Stimulated activated memory B cell treated with anti-CD40 and anti-IgM and Interleukin-4, amounts not matched to agents 10 μg/mL and 1 μg/mL and 100 μg/mL, for 72 hours (primary cell): ENCODE measurements around the gene HERC3.
"Not testable (repeated sequence)": the region's sequence is repeated elsewhere in the genome, so short reads cannot be mapped to it uniquely, and the experiment has no call there.

Experiments used
- ATAC-seq: fragments of 150-1000 bp; cut with Tn5 transposase; 2 replicates; pipeline ENCODE4 v1.10.0; 2021
- H3K27ac Mint-ChIP-seq: one replicate; pipeline ENCODE4 v1.8.0; 2022; ENCODE audit warnings: mild to moderate bottlenecking, mixed read lengths
- H3K27me3 Mint-ChIP-seq: one replicate; pipeline ENCODE4 v1.8.0; 2022; ENCODE audit warnings: mixed read lengths
- H3K36me3 Mint-ChIP-seq: one replicate; pipeline ENCODE4 v1.8.0; 2022; ENCODE audit warnings: mixed read lengths
- H3K4me1 Mint-ChIP-seq: one replicate; pipeline ENCODE4 v1.8.0; 2022; ENCODE audit warnings: mixed read lengths
- H3K4me3 Mint-ChIP-seq: one replicate; pipeline ENCODE4 v1.8.0; 2022; ENCODE audit warnings: mild to moderate bottlenecking, moderate library complexity, mixed read lengths
- H3K9me3 Mint-ChIP-seq: one replicate; pipeline ENCODE4 v1.8.0; 2022; ENCODE audit warnings: mixed read lengths

The HERC3 gene

GRCh38 chr4:88599298-88599697 is 7.0 kb downstream of the HERC3 start:
- Mint-ChIP-seq H3K27ac (peak overlapping the region; percentile 36), H3K36me3 (peaks cover 21% of the 10 kb centered on the region), H3K27me3 (no peaks in the 10 kb centered on the region), H3K4me1 (peaks cover 49% of the 10 kb centered on the region), H3K4me3 (no peak overlapping the region), H3K9me3 (no peaks in the 10 kb centered on the region)
- ATAC-seq = no peak

GRCh38 chr4:88599714-88600113 is 7.4 kb downstream of the HERC3 start:
- no peak for ATAC-seq
- H3K36me3 Mint-ChIP-seq = peaks cover 25% of the 10 kb centered on the region
- H3K9me3 Mint-ChIP-seq = no peaks in the 10 kb centered on the region
- no peak overlapping the region for H3K4me3 Mint-ChIP-seq
- H3K27me3 Mint-ChIP-seq = no peaks in the 10 kb centered on the region
- peaks cover 49% of the 10 kb centered on the region for H3K4me1 Mint-ChIP-seq
- peak overlapping the region; percentile 36 for H3K27ac Mint-ChIP-seq

- no peaks in the 10 kb centered on the region for H3K9me3 Mint-ChIP-seq
- no peak overlapping the region for H3K27ac Mint-ChIP-seq
- ATAC-seq = no peak
- H3K4me1 Mint-ChIP-seq = peaks cover 52% of the 10 kb centered on the region
- H3K27me3 Mint-ChIP-seq = no peaks in the 10 kb centered on the region
- H3K4me3 Mint-ChIP-seq = no peak overlapping the region
- peaks cover 28% of the 10 kb centered on the region for H3K36me3 Mint-ChIP-seq
These were observed 8.0 kb downstream of the HERC3 start for GRCh38 chr4:88600176-88600838.

GRCh38 chr4:88604978-88605678 is 12.8 kb downstream of the HERC3 start:
- H3K27me3 Mint-ChIP-seq = no peaks in the 10 kb centered on the region
- no peak overlapping the region for H3K27ac Mint-ChIP-seq
- peaks cover 31% of the 10 kb centered on the region for H3K4me1 Mint-ChIP-seq

GRCh38 chr4:88605736-88606135 is 13.5 kb downstream of the HERC3 start:
- Mint-ChIP-seq H3K4me3 (no peak overlapping the region), H3K4me1 (peaks cover 37% of the 10 kb centered on the region)
- no peak for ATAC-seq

More at GRCh38 chr4:88604978-88605678, 12.8 kb downstream of the HERC3 start:
- Mint-ChIP-seq H3K4me3 (no peak overlapping the region), H3K36me3 (peaks cover 48% of the 10 kb centered on the region), H3K9me3 (peaks cover 7% of the 10 kb centered on the region)
- ATAC-seq = no peak

GRCh38 chr4:88606832-88607231 is 14.6 kb downstream of the HERC3 start:
- no peak overlapping the region for H3K27ac Mint-ChIP-seq
- no peaks in the 10 kb centered on the region for H3K27me3 Mint-ChIP-seq
- no peak overlapping the region for H3K4me3 Mint-ChIP-seq
- ATAC-seq = no peak
- peaks cover 63% of the 10 kb centered on the region for H3K36me3 Mint-ChIP-seq
- H3K4me1 Mint-ChIP-seq = peaks cover 48% of the 10 kb centered on the region
- H3K9me3 Mint-ChIP-seq = peaks cover 7% of the 10 kb centered on the region

More at GRCh38 chr4:88605736-88606135, 13.5 kb downstream of the HERC3 start:
- Mint-ChIP-seq H3K9me3 (peaks cover 7% of the 10 kb centered on the region), H3K27me3 (no peaks in the 10 kb centered on the region), H3K27ac (no peak overlapping the region), H3K36me3 (peaks cover 54% of the 10 kb centered on the region)

- H3K27me3 Mint-ChIP-seq = no peaks in the 10 kb centered on the region
- H3K36me3 Mint-ChIP-seq = peaks cover 58% of the 10 kb centered on the region
- no peak overlapping the region for H3K4me3 Mint-ChIP-seq
- no peak for ATAC-seq
- H3K4me1 Mint-ChIP-seq = peaks cover 67% of the 10 kb centered on the region
- peaks cover 7% of the 10 kb centered on the region for H3K9me3 Mint-ChIP-seq
- no peak overlapping the region for H3K27ac Mint-ChIP-seq
These were observed 17.1 kb downstream of the HERC3 start for GRCh38 chr4:88609387-88609786.

- H3K9me3 Mint-ChIP-seq, H3K27ac Mint-ChIP-seq, H3K4me3 Mint-ChIP-seq, ATAC-seq, H3K27me3 Mint-ChIP-seq: not testable (repeated sequence)
- Mint-ChIP-seq H3K36me3 (peaks cover 54% of the 10 kb centered on the region), H3K4me1 (peaks cover 67% of the 10 kb centered on the region)
These were observed 17.5 kb downstream of the HERC3 start for GRCh38 chr4:88609794-88610193.

GRCh38 chr4:88610771-88611170 is 18.5 kb downstream of the HERC3 start:
- Mint-ChIP-seq H3K4me3 (no peak overlapping the region), H3K27ac (no peak overlapping the region)
- no peak for ATAC-seq

GRCh38 chr4:88613417-88613875 is 21.2 kb downstream of the HERC3 start:
- no peaks in the 10 kb centered on the region for H3K9me3 Mint-ChIP-seq
- peak overlapping the region; percentile 19 for H3K4me3 Mint-ChIP-seq
- no peaks in the 10 kb centered on the region for H3K27me3 Mint-ChIP-seq
- ATAC-seq = peak; percentile 78
- H3K36me3 Mint-ChIP-seq = peaks cover 37% of the 10 kb centered on the region
- H3K4me1 Mint-ChIP-seq = peaks cover 79% of the 10 kb centered on the region
- H3K27ac Mint-ChIP-seq = peak overlapping the region; percentile 70

More at GRCh38 chr4:88610771-88611170, 18.5 kb downstream of the HERC3 start:
- Mint-ChIP-seq H3K4me1 (peaks cover 64% of the 10 kb centered on the region), H3K27me3 (no peaks in the 10 kb centered on the region), H3K9me3 (peaks cover 6% of the 10 kb centered on the region), H3K36me3 (peaks cover 49% of the 10 kb centered on the region)

- H3K36me3 Mint-ChIP-seq = peaks cover 35% of the 10 kb centered on the region
- ATAC-seq = no peak
- H3K9me3 Mint-ChIP-seq = no peaks in the 10 kb centered on the region
- H3K27ac Mint-ChIP-seq = peak overlapping the region; percentile 70
- H3K4me1 Mint-ChIP-seq = peaks cover 81% of the 10 kb centered on the region
- H3K4me3 Mint-ChIP-seq = no peak overlapping the region
- no peaks in the 10 kb centered on the region for H3K27me3 Mint-ChIP-seq
These were observed 21.8 kb downstream of the HERC3 start for GRCh38 chr4:88614058-88614457.

- Mint-ChIP-seq H3K27ac (no peak overlapping the region), H3K4me1 (peaks cover 75% of the 10 kb centered on the region), H3K4me3 (no peak overlapping the region), H3K9me3 (no peaks in the 10 kb centered on the region), H3K27me3 (no peaks in the 10 kb centered on the region), H3K36me3 (peaks cover 30% of the 10 kb centered on the region)
- ATAC-seq = no peak
These were observed 24.2 kb downstream of the HERC3 start for GRCh38 chr4:88616275-88617150.

- Mint-ChIP-seq H3K9me3 (peaks cover 6% of the 10 kb centered on the region), H3K4me1 (peaks cover 50% of the 10 kb centered on the region), H3K27ac (peak overlapping the region; percentile 16)
These were observed 26.7 kb downstream of the HERC3 start for GRCh38 chr4:88618782-88619485.

GRCh38 chr4:88619971-88620370 is 27.7 kb downstream of the HERC3 start:
- Mint-ChIP-seq H3K4me3 (no peak overlapping the region), H3K27ac (peak overlapping the region; percentile 0), H3K4me1 (peaks cover 43% of the 10 kb centered on the region), H3K36me3 (peaks cover 61% of the 10 kb centered on the region), H3K27me3 (no peaks in the 10 kb centered on the region), H3K9me3 (peaks cover 7% of the 10 kb centered on the region)
- ATAC-seq = no peak

More at GRCh38 chr4:88618782-88619485, 26.7 kb downstream of the HERC3 start:
- Mint-ChIP-seq H3K27me3 (no peaks in the 10 kb centered on the region), H3K4me3 (no peak overlapping the region), H3K36me3 (peaks cover 51% of the 10 kb centered on the region)
- no peak for ATAC-seq
